GM21825 (cell line): ENCODE data around the gene PPARD.

Experiments used
- ATAC-seq: cut with Tn5 transposase; IDR thresholded peaks from one replicate; pipeline ENCODE4 v1.9.1; 2021; ENCODE audit warnings: mild to moderate bottlenecking, moderate library complexity; ENCODE audit not compliant: unreplicated experiment

Gene PPARD

DNA sequence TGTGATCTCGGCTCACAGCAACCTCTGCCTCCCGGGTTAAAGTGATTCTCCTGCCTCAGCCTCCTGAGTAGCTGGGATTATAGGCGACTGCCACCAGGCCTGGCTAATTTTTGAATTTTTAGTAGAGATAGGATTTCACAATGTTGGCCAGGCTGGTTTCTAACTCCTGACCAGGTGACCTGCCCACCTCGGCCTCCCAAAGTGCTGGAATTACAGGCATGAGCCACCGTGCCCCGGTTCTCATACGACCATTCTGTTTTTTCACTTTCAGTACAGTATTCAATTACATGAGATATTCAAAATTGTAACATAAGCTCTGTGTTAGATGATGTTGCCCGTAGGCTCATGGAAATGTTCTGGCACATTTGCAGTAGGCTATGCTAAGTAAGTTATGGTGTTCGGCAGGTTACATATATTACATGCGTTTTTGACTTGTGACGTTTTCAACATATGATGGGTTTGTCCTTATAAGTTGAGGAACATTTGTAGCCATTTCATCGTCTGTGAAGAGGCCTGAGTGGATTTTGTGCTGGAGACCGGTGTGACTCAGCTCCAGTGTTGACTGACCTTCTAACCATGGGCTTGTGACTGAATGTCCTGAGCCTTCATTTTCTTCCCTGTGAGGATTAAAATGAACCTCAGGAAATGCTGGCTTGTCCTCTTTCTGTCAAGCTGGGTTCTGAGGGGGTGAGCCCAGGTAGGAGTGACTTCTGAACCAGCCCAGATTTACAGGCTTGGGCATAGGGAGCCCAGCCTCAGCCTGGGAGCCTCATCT lies 12.2 kb downstream of the PPARD start:
- no peak for ATAC-seq

DNA sequence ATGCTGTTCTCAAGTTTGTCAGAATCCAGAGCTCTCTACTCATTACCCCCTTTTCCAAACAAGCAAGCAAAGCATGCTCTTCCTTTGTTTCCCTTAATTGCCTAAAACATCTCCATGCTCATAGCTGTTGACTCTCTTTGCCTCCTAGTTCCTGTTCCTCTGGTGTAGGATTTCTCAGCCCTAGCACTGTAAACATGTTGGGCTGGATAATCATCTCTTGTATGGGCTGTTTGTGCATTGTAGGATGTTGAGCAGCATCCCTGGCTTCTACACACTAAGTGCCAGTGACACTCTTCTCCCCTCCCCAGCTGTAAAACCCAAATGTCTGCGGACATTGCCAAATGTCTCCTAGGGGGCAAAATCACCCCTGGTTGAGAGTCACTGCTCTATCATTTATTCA lies 14.0 kb downstream of the PPARD start:
- no peak for ATAC-seq

GRCh38 chr6:35357677-35358076 lies 15.3 kb downstream of the PPARD start:
- no peak for ATAC-seq

GRCh38 chr6:35358086-35358485 lies 15.7 kb downstream of the PPARD start:
- no peak for ATAC-seq

GRCh38 chr6:35359346-35359743 lies 17.0 kb downstream of the PPARD start:
- ATAC-seq, result no peak

DNA sequence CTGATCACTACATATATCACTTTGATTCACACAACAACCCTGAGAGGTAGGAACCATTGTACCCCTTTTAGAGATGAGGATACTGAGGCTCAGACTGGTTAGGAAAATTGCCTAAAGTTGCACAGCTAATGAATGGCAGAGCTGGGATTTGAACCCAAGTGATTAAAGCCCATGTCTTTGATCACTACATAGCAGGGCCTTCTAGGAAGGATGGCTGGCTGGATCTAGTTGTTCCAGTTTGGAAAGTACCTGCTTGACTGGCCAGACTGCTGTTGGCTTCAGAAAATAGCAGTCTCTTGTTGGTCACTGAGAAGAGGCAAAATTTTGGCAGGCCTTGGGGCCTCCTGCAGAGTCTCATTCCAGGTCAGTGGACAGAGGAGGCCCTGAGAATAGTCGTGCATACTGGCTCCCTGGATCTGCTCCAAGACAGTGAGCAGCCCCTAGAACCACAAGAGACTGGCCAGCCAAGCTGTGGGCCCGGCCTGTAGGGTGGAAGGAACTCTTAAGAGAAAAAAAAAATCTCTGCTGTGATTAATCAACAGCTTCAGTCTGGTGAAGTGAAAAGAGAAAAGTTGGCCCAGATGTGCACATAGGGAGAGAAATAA lies 17.5 kb downstream of the PPARD start:
- ATAC-seq, result no peak

GRCh38 chr6:35360349-35361138 lies 18.2 kb downstream of the PPARD start:
- no peak for ATAC-seq

DNA sequence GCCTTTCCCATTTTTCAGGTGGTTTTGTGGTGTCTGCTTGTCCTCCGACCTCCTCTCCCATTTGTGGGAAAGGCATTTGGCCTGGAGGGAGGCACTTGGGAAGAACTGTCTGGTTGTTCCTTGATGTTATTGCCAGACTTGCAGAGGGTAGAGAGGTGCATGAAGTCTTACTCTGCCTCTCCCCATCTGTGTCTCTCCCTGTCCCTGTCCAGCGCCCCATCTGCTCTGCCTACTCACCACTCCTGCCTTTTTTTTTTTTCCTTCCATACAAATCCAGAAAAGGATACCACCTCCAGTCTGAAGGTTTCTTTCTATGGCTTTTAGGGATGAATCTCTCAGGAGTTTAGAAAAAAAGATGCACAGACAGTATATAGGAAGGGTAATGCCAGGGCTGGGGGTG lies 19.8 kb downstream of the PPARD start:
- no peak for ATAC-seq

DNA sequence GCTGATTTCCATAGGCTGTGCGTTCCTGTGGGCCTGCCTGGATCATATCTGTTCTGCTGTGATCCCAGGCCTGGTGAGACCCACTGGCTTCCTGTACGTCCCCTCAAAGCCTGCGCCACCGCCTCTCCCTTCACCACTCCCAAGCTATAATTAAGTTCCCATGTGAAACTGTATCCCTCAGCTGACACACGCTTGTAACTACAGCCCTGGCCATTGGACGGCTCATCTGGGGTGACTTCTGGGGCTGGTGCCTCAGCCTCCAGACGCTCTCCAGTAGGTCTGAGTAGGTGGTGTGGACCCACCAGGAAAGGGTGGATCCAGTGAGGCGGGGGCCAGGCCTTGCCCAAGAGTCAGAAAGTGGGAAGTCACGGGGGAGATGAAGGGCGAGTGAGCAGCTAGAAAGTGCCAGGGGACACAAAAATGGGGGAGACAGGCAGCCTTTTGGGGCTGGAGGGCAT lies 21.0 kb downstream of the PPARD start:
- ATAC-seq, result no peak

GRCh38 chr6:35365594-35366203 lies 23.3 kb downstream of the PPARD start:
- no peak for ATAC-seq

GRCh38 chr6:35366204-35366596 lies 23.8 kb downstream of the PPARD start:
- no peak for ATAC-seq

DNA sequence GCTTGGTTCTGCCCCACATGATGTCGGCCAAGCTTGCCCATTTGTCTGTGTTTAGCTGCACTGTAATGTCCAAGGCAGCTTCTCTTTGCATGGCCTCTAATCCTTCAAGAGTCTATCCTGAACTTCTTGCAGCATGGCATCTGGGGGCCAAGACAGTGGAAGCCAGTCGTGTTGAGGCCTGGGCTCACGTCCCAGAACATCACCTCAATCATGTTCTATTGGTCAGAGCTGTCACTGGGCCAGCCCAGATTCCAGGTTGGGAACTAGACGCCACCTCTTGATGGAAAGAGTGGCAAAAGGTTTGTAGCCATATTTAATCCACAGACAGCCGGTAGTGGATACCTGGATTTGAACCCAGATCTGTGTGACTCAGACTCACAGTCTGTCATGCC lies 25.3 kb downstream of the PPARD start:
- no peak for ATAC-seq

- no peak for ATAC-seq
Observed at GRCh38 chr6:35368038-35368887, 25.9 kb downstream of the PPARD start.

GRCh38 chr6:35370124-35370741 lies 27.9 kb downstream of the PPARD start:
- peak; percentile 60 for ATAC-seq

GRCh38 chr6:35370785-35371493 lies 28.6 kb downstream of the PPARD start:
- ATAC-seq, result no peak

DNA sequence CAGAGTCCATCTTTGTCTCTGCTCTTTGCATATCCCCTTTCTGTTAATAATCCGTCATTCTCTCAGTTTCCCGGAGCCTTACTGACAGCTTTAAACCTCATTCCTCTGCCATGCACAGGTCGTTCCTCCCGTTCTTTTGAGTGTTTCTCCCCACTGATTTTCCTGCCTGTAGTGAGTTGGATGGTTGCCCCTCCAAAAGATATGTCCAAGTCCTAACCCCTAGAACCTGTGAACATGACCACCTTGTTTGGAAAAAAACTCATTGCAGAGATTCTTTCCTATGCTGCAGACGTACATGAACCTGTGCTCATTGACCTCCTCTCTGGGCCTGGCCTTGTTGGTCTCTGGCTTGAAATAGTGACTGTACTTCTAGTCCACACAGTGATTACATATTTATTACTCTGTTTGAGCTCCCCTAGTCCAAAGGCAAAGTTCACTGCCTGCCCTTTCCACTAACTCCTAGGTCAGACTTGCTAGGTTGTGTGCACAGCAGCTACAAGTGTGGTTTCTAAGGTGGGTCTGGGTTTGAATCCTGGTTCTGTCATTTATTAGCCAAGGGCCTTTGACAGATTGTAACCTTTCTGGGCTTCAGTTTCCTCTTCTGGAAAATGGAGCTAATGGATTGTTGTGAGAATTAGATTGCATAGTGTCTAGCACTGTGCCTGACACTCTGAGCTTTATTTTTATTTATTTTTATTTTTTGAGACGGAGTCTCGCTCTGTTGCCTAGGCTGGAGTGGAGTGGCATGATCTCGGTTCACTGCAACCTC lies 29.3 kb downstream of the PPARD start:
- ATAC-seq, result no peak

- no peak for ATAC-seq
Observed at GRCh38 chr6:35372633-35373032, 30.3 kb downstream of the PPARD start.

- no peak for ATAC-seq
Observed at GRCh38 chr6:35376281-35376680, 33.9 kb downstream of the PPARD start.

DNA sequence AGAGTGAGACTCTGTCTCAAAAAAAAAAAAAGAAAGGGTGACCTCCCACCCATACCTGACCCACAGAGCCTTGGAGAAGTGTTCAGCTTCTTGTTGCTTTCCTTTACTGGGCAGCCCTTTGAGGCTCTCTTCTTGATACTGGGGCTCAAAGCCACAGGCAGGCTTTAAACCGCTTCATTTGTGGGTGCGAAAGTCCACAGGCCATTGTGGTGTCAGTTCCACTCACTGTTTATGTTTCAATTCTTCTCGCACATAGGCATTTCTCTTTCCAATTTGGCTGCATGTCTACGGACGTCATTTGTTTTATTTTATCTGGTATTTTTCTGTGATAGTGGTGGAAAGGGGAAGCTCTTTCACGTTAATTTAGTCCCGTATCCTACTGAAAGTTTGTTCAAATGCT lies 34.6 kb downstream of the PPARD start:
- no peak for ATAC-seq
